Cerebellar cortex (tissue), 1 donor: ENCODE results near the gene U2AF1L4.

Experiments used
- DNase-seq: peaks from one replicate; pipeline ENCODE4 v3.0.0-alpha.2; 2015; ENCODE audit warnings: low spot score

U2AF1L4 gene

DNA sequence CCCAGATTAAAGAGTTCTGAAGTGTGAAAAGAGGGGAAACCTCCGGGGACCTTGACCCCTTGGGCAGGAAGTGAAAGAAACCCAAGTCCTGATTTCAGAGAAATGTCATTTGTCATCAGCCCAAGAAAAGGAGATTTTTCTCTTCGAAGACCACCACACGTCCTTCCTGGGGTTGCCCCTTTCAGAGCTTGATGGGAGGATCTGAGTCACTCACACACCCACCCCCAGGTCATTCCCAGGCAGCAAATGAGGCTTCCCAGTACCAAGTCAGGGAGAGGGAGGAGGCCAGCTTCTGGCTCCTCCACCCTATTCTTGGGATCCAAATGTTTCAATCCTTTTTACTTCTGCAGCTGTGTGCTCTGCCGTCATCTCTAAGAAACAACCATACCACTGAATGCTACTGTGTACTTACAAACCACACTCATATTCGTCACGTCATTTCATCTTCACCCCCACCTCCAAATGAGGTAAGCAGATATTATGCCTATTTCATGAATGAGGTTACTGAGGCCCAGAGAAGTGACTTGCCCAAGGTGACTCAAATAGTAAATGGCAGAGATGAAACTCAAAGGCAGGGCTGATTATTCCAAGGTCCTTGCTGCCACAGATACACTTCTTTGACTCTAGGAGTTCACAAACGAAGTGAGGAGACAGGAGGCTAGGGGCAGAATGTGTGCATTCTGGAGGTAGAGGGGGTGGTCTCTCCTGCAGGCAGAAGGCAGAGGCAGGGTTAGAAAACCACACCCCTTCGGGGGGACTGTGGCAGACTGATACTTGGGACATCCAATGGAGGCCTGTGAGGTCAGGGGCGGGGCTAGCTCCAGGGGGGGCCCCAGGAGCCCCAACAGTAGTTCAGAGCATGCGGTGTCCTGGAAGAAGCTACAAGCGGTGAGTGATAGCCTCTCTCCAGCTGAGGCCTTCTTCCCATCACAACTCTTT lies 32.4 kb downstream of the U2AF1L4 start:
- no peak for DNase-seq

DNA sequence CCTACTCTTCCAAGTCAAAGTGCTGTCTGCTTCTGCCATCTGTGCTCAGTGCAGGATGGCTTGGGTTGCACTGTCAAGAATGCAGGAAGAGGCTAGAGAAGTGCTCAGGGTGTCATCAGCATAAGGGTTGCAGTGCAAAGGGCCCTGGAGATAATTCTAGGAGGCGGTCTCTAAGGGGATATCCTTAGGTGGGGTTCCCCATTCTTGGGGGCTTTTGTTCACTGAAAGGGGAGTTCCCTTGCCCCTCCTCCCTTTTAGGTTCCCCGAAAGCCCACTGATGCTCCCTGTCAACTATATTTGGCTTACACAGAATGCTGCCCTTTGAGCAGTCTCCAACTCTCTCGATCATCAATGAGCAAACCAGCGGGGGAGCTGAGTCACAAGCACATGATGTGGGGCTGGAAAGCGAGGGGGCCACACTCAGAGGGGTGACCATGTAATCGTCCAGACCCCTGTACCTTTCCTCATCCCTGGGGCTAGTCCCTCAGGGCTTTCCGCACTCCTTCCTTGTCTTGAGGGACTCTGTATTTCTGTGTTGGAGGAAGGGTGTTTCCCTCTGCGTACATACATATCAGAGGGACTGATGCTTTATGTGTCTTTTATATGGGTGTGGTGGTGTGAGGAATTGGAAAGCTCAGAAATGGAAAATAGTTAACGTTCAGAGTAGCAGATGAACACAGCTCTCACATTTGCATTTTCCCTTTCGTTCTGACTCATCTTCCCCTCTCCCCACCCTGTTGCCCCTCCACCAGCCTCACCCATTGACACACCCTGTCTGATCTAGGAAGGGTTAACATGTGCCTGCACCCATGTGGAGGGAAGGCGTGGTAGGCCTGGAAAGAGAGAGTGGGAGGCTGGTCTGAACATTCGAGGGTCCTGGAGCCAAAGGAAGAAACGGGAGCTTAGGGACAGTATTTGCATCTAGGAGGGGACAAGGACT lies 34.2 kb downstream of the U2AF1L4 start:
- DNase-seq, result no peak

DNA sequence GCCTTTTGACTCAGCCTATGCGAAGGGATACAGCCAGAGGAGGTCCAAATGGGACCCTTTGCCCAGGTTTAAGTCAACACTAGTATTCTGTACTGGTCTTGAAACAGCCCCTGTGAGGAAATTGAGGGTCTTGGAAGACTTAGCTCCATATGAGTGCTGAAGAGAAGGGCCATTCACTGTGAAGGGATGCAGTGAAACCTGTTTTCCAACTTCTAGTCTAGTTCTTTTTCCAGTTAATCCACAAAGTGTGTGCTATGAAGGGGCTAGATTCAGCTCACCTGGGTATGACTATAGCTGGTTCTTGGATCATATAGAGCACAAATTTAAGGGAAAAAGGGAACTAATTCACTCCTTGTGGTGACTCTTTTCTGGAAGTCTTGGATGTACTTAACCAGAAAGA lies 36.8 kb downstream of the U2AF1L4 start:
- DNase-seq, result no peak

DNA sequence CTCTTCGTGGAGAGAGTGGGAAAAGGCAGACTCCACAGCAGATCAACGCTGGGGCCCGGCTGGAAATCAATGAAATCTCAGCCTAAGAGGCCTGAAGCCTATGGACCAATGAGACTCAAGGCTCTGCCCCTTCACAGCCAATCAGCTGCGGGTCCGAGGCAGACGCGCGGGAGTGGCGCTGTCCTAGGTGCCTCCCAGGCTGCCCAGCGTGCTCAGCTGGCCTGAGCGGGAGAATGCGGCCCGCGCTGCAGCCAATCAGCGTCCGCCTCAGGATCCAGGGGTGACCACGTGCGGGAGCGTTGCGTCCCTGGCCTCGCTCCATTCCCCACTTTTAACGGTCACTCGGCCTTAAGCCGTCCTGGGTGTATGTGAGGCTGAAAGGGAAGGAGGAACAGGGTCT lies 41.0 kb downstream of the U2AF1L4 start, which contains the start of gene ZBTB32:
Gene ZBTB32, plus strand, starts transcription at position 341 of the 400 bp plus-strand sequence. CDS start 10,069 bp downstream, outside the sequence.
- DNase-seq, result peak; percentile 43

DNA sequence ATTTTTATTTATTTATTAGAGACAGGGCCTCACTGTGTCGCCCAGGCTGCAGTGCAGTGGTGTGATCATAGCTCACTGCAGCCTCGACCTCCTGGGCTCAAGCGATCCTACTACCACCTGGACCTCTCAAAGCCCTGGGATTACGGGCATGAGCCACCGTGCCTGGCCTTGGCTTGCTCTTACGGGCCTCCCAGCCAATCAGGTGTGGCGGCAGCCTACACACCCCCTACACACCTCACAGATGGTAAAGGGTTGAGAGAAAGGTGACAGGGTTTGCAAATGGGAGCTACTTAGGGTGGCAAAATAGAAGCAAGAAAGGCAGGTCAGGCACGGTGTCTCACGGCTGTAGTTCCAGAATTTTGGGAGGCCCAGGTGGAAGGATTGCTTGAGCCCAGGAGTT lies 41.9 kb downstream of the U2AF1L4 start:
- DNase-seq, result no peak

DNA sequence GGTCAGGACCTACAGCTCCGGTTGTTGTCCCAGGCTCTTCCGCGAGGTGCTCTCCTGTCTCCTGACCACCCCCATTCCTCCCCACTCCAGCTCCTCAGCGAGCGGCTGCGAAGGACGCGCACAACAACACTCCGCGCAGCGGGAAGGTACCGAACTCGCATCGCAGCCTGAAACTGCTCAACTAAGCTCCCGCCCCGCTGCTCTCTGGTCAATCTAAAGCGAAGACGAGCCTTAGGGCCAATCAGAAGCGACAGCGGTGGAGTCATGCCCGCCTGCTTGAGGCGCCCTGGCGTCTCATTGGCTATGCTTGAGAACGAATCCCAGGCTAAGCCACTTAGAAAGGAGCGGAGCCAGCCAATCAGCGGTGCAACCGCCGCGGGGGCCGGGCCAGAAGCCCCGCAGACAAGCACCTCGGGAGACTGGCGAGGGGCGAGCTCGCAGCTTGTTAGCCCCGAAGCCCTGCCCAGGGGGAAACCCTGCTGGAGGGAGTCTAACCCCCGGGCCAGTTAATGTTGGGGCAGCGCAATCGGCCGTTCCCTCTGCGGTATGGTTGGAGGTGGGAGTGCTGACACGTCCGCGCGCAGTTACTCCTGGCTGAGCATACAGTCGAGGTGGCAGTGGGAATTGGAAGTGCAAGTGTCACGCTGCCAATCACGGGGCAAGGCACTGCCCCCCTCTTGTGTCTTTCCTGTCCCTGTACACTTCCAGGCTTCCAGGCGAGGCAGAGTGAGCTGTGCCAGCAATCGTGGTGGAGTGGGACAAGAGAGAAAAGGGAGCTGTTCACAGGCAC lies 42.8 kb downstream of the U2AF1L4 start:
- peak; percentile 100 for DNase-seq

DNA sequence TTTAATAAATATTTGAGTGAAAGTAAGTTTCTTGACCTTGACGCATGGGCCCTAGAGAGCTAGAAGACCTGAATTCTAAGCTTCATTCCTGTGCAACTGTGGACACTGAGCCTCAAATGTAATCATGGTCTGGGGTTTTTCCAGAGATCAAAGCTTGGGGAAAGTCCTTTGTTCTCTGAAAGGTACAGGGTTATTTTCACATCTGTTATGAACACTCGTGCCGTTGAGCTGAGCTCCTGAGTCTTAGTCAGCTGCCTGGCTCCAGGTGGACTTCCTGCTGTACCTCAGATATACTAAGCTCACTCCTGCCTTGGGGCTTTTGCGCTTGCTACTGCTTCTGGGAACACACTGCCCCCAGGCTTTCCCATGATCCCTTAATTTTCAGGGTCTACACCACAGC lies 48.4 kb downstream of the U2AF1L4 start:
- DNase-seq, result no peak

DNA sequence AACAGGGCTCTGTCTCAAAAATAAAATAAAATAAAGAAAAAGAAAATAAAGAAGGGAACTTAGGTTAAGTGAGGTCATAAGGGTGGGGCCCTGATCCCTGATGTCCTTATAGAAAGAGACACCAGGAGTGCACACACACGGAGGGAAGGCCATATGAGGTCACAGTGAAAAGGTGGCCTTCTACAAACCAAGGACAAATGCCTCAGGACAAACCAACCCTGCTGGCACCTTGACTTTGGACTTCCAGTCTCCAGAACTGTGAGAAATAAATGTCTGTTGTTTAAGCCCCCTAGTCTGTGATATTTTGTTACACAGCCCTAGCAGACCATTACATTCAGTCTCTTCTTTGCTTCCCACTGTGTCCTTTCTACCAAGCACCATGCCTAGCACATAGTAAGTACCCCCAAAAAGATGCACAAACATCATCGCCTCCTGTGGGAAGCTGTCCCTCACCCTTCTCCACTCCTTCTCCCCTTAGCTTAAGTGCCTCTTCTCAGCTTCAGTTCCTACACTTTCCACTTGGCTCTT lies 49.3 kb downstream of the U2AF1L4 start:
- no peak for DNase-seq

DNA sequence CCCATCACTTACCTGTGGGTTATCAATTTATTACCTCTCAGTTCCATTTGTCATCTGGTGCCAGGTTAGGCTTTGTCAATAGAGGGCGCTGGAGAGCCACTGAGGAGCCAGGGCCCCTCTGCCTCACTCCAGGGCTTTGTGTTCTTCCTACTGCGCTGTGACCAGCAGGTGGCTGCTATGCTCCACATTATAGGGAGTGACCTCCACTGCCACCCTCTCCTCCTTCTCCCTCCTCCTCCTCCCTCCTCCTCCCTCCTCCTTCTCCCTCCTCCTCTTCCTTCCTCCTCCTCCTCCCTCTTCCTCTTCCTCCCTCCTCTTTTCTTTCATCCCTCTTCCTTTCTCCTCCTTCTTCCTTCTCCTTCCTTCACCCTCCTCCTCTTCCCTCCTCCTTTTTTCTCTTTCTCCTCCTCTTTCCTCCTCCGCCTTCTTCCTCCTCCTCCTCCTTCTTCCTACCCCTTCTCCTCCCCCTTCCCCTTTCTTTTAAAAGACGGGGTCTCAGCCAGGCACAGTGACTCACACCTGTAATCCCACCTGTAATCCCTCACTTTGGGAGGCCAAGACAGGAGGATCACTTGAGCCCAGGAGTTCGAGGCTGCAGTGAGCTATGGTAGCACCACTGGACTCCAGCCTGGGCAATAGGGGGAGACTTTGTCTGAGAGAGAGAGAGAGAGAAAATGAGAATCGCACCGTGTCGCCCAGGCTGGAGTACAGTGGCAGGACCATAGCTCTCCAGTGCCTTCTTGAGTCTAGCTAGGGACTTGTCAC lies 51.2 kb downstream of the U2AF1L4 start:
- peak; percentile 93 for DNase-seq

DNA sequence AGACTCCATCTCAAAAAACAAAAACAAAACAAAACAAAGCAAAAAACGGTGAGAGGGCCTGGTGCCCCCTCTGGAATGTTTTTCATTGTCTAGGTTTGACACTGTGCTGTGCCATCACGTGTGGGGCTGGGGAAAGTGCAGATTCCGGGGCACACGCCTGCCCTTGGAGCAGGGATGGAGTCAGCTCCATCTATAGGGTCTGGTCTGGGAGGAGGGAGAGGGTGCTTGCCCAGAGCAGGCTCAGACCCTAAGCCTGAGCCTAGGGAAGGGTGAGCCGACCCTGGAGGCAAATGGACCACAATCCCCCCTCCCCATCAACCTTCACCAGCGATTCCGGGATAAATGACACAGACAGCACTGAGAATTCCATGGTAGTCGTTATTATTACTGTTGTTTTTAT lies 51.8 kb downstream of the U2AF1L4 start:
- DNase-seq, result no peak
